ENCODE measurements around the gene TCF3. TPM values are rescaled to one million over a fixed set of nuclear protein-coding genes. Genes with fewer than 3 reads are reported as not detected.

TCF3 gene
- total and polyA plus RNA-seq, 2 of the 8 experiments (the other 6 are each of a cell fraction or from before 2014, with no cell fraction given), result 241 to 348 TPM

DNA sequence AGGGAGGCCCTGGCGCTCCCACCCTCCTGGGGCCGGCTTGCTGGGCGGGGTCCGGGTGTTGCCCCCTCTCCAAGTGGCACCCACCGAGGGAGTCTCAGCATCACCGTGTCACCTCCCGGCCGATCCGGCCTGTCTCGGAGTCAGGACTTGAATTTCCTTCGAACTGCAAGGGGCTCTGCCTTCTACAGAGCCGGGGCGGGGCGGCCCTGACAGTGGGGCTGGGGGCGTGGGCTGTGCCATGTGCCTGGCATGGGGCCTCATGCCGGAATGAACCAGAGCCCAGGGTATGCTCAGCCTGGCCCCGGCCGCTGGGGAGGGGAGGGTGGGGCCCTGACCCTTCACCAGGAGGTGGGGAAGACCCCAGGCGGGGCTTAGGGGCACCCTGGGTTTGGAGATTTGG, 47.0 kb upstream of the TCF3 start:
- Histone ChIP-seq H3K79me2 (ENCODE audit: control insufficient read depth in 1 of 2, insufficient read depth in 2 of 2, low read length in 2 of 2) (no peaks in the 10 kb centered on the region), H2BK5ac (ENCODE audit: low read depth, low read length) (no peak overlapping the region), H3K14ac (ENCODE audit: insufficient read length) (no peak overlapping the region), H3K18ac (ENCODE audit: extremely low read depth, low read length) (no peak overlapping the region), H2AFZ (ENCODE audit: low read length) (no peak overlapping the region), H3K9ac (replicated peaks in 1 of 4; ENCODE audit: extremely low read depth in 1 of 4, low read depth in 3 of 4, low read length in 3 of 4) (no peak overlapping the region), H4K20me1 (replicated peaks in 1 of 2; ENCODE audit: control insufficient read depth in 1 of 2, insufficient read depth in 2 of 2, low read length in 2 of 2) (no peaks in the 10 kb centered on the region), H3K36me3 (ENCODE audit: control insufficient read depth in 2 of 4, insufficient read depth in 4 of 4, low read length in 3 of 4) (no peaks in the 10 kb centered on the region), H3K4me2 (ENCODE audit: insufficient read depth in 1 of 2, low read depth in 2 of 2, low read length in 2 of 2) (no peak overlapping the region), H2BK120ac (replicated peaks; ENCODE audit: low read depth, low read length) (no peak overlapping the region), H3K23ac (ENCODE audit: insufficient read length) (no peak overlapping the region), H3K27ac (ENCODE audit: low read depth, low read length) (no peak overlapping the region), H4K5ac (ENCODE audit: insufficient read length, low read depth, low read length) (no peak overlapping the region), H4K8ac (ENCODE audit: extremely low read depth, insufficient read depth, low read length) (no peak overlapping the region), H4K91ac (replicated peaks; ENCODE audit: insufficient read length, low read length) (no peak overlapping the region), H3K79me1 (ENCODE audit: low read depth, low read length) (no peaks in the 10 kb centered on the region), H3K4me1 (replicated peaks in 1 of 4; ENCODE audit: control insufficient read depth in 3 of 4, insufficient read depth in 4 of 4, low read length in 3 of 4) (no peaks in the 10 kb centered on the region), H3K4me3 (ENCODE audit: extremely low read depth in 1 of 4, insufficient read depth in 2 of 4, low read depth in 3 of 4, low read length in 4 of 4) (no peak overlapping the region), H2BK12ac (ENCODE audit: low read depth, low read length) (no peak overlapping the region), H3K23me2 (ENCODE audit: low read depth, low read length) (peaks cover under 1% of the 10 kb centered on the region; the same call in 1 of the 2 replicates), H3K27me3 (replicated peaks in 1 of 4; ENCODE audit: control insufficient read depth in 3 of 4, extremely low read depth in 1 of 4, insufficient read depth in 3 of 4, low read length in 3 of 4) (no peaks in the 10 kb centered on the region; a peak in 1 of 7 replicates), H2AK5ac (ENCODE audit: low read depth, low read length) (no peak overlapping the region), H3K9me3 (ENCODE audit: insufficient read depth in 2 of 2, low read depth in 1 of 2, low read length in 1 of 2) (peaks cover 3 to 8% of the 10 kb centered on the region in 2 experiments; a peak in 2 of 4 replicates), H2BK15ac (ENCODE audit: low read length) (no peak overlapping the region), H2BK20ac (ENCODE audit: low read length) (no peak overlapping the region), H3K56ac (replicated peaks; ENCODE audit: insufficient read length, low read depth, low read length) (no peak overlapping the region), H3K4ac (replicated peaks; ENCODE audit: insufficient read length, low read depth, low read length) (no peak overlapping the region)
- POLR2A ChIA-PET (ENCODE audit: partially characterized antibody), result no interaction called here
- WGBS, 2 experiments (ENCODE audit: extremely low coverage in 1 of 2, insufficient coverage in 1 of 2, insufficient read length in 1 of 2, insufficient replicate concordance in 2 of 2, low coverage in 1 of 2, low lambda C conversion rate in 2 of 2, missing lambda C conversion rate in 1 of 2), result 86% methylated on average over 18 of the region's 19 CpGs; no CpG with 5 or more reads in 1 of the 2 experiments
- DNase-seq (ENCODE audit: low read depth in 1 of 2, low spot score in 2 of 2) (no peak), FAIRE-seq (no peak)
- CTCF ChIA-PET (ENCODE audit: partially characterized antibody), result no interaction called here
- no peak for TF ChIP-seq KDM1A (IDR thresholded peaks at IDR 0.05; ENCODE audit: borderline replicate concordance, low read length)
- no peak for TF ChIP-seq GABPA (IDR thresholded peaks at IDR 0.05; ENCODE audit: borderline replicate concordance, insufficient read depth, low read length)

Measured in H1 (cell line).